Stimulated activated CD4-positive, alpha-beta T cell treated with anti-CD3 and anti-CD28 coated beads, Interleukin-12 subunit alpha, Interleukin-12 subunit beta, amount 100 ng/mL, for 4 hours (primary cell): ENCODE data around the gene CCDC159.
A peak's percentile ranks its signal among the peaks of the same experiment; 100 is the strongest.
"Not testable (repeated sequence)": the region's sequence is repeated elsewhere in the genome, so short reads cannot be mapped to it uniquely, and the experiment has no call there.

Source experiments
- DNase-seq: peaks from one replicate; pipeline ENCODE4 v3.0.0-alpha.2; 2020

CCDC159 gene

GRCh38 chr19:11370744-11371143, 24.4 kb downstream of the CCDC159 start:
- no peak for DNase-seq

GRCh38 chr19:11373166-11373884, 27.0 kb downstream of the CCDC159 start:
- DNase-seq: no peak

- DNase-seq: no peak
Observed at GRCh38 chr19:11373885-11374432, 27.6 kb downstream of the CCDC159 start.

- peak; percentile 93 for DNase-seq
Observed at GRCh38 chr19:11374433-11375142, 28.3 kb downstream of the CCDC159 start, which contains the start of gene SWSAP1. Gene SWSAP1 (plus strand): TSS chr19:11374666. CDS start chr19:11374681, 15 bp downstream.

GRCh38 chr19:11375143-11375948, 29.0 kb downstream of the CCDC159 start:
- peak; percentile 56 for DNase-seq

- DNase-seq: no peak
Observed at GRCh38 chr19:11377237-11377636, 30.9 kb downstream of the CCDC159 start.

GRCh38 chr19:11377756-11378155, 31.4 kb downstream of the CCDC159 start:
- DNase-seq: no peak

GRCh38 chr19:11378319-11379189, 32.2 kb downstream of the CCDC159 start:
- no peak for DNase-seq

GRCh38 chr19:11379269-11379845, 33.0 kb downstream of the CCDC159 start:
- not testable (repeated sequence) for DNase-seq

- DNase-seq: no peak
Observed at GRCh38 chr19:11379857-11380350, 33.6 kb downstream of the CCDC159 start.

- DNase-seq: peak; percentile 90
Observed at GRCh38 chr19:11380653-11381537, 34.6 kb downstream of the CCDC159 start.

- DNase-seq: peak; percentile 39
Observed at GRCh38 chr19:11382898-11383705, 36.8 kb downstream of the CCDC159 start.

- no peak for DNase-seq
Observed at GRCh38 chr19:11383706-11384048, 37.4 kb downstream of the CCDC159 start.

GRCh38 chr19:11384778-11385129, 38.4 kb downstream of the CCDC159 start:
- no peak for DNase-seq

- no peak for DNase-seq
Observed at GRCh38 chr19:11387162-11388034, 41.1 kb downstream of the CCDC159 start.

- no peak for DNase-seq
Observed at GRCh38 chr19:11390359-11390758, 44.0 kb downstream of the CCDC159 start.

- no peak for DNase-seq
Observed at GRCh38 chr19:11390933-11391680, 44.8 kb downstream of the CCDC159 start.

GRCh38 chr19:11397089-11397610, 50.8 kb downstream of the CCDC159 start:
- DNase-seq: no peak
